HG02642 (cell line): Measurements from ENCODE around the gene MPDZ.

Source experiments
- ATAC-seq: cut with Tn5 transposase; IDR thresholded peaks from one replicate; pipeline ENCODE4 v1.9.1; 2021; ENCODE audit warnings: mild to moderate bottlenecking; ENCODE audit not compliant: unreplicated experiment, poor library complexity

The MPDZ gene

DNA sequence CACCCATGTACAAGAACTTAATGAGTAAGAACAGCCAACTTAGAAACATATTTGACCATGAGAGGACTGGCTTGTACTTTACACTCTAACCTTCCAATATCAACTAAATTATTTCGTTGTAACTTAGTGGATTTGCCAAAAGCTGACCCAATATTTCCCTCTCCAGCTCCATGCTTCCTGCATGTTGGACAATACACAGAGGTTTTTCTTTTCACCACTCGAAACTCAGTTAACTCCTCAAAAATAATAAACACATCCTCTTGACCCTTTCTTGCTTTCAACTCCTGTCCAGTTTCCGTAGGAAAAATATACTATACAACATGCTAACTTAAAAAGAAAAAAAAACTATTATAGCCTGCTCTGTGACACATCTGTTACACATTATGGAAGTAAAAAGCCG lies 188.9 kb downstream of the MPDZ start:
- ATAC-seq: no peak

DNA sequence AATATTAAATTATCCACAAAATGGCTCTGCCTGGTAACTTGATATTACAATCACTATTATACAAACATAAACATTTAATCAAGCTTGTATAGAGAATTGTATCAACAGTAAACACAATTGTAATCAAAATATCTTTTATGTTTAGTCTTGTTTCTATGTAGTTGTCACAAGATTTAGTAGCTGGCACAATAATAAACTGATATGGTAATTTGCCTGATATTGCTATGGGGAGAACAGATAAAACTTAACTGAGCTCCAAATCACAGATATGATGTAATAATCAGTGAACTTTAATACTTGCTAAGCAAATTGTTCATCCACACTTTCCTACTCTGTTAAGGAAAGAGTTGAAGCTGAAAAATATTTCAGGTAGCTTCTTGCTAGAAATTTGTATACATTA lies 189.8 kb downstream of the MPDZ start:
- ATAC-seq: no peak

DNA sequence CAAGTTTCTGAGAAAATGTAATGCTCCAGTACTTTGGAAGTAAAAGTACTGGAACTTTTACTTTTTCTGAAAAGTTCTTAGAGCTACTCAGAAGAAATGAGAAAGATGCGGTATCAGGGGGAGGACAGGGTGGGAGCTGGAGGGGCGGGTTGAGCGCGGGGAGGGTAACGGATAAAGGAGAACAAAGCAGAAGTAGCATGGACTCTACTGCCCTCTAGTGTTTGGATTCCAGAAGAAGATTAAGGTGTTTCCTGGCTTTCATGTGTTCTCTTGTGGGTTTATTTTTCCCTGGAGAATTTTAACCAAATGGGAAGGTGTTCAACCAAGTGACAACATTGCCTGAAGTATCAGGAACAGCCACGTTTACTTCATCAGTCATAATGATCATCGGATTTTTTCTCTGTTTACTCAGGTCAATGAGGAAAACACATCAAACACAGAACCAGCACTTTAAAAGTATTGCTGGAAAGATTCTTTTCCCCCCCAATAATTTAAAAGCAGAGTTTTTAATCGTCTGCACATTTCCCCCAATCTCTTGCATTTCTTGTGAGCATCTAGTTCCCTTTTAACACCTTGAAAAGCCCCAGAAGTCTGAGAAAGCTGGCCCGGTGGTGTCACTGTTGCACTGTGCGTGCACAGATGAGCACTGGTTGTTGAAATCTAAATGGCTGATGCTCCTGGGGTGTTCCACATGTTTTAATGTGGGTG lies 190.6 kb downstream of the MPDZ start:
- ATAC-seq: peak; percentile 77

DNA sequence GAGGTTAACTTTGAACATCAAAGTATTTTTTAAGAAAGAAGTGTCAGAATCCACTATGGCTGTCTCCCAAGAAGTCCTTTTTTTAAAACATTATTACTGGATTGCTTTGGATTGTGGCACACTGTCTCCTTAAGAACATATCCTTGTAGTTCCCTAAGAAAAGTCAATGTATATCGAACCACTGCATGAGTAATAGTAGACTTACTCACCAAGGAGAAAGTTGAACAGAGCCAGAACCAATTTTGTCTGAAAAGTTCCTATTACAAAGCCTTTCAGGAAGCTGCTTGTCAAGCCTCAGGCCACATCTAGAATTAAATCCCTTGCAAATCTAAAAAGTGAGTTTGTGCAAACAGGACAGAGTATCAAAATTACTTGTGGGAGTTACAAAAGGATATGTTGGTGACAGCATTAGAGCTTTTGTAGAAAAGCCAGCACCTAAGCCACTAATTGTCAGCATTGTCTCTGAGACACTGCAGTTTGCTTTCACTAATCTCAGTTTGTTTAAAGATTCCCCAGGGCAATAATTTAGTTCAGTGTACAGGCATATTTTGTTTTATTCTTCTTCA lies 195.4 kb downstream of the MPDZ start:
- ATAC-seq: no peak

DNA sequence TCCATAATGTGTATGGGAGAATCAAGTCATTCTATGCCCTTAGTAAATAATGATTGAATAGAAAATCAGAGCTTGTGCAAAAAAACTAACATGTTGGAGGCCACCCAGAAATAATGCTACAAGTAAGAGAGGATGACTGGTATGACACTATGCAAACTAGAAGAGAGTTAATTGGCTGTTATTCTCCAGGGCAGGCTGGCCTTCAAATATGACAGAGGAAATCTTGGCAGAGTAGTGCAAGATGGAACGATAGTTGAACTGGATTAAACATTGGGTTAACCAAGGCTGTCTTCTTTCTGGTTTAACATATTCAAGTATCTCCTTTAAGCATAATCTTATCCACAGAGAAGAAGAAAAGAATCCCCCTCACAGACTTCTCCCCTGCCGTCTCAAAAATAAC lies 196.1 kb downstream of the MPDZ start:
- no peak for ATAC-seq

DNA sequence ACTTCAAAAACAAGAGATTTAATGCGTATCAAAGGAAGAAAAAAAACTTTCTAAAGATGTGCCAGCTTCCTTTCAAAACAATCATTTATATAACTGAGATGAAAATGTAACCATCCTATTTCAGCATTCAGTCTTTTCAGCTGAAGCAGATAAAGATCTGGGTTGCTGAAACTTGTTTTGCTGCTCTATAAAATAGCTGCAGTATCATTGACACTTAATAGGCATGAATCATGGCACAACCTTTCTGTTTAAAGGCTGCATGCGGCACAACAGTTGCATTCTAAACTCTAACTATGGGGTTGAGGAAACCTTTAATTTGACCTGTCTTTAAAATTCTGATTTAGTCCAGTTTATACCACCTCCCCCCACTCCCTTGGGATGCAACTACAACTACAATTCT lies 196.7 kb downstream of the MPDZ start:
- no peak for ATAC-seq

DNA sequence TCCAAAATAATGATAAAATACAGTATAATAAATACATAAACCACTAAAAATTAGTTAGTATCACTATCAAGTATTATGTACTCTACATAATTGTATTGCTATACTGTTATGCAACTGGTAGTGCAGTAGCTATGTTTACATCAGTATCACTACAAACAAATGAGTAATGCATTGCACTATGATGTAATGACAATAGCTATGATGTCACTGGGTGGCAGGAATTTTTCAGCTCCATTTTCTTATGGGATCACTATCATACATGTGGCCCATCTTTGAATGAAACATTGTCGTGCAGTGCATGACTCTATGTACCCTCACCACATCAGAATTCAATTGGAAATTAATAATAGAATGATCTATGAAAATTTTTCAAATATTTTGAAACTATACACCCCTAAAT lies 201.3 kb downstream of the MPDZ start:
- no peak for ATAC-seq

DNA sequence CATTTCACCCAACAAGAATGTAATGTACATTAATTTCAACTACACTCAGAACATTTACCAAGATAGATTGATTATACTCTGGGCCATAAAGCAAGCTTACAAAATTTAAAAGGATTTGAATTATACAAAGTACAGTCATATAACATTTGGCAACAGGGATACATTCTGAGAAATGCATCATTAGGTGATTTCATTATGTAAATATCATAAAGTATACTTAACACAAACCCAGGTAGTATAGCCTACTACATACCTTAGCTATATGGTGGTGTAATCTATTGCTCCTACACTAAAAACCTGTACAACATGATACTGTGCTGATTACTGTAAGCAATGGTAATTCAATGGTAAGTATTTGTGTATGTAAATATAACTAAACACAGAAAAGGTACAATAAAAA lies 202.9 kb downstream of the MPDZ start:
- no peak for ATAC-seq

DNA sequence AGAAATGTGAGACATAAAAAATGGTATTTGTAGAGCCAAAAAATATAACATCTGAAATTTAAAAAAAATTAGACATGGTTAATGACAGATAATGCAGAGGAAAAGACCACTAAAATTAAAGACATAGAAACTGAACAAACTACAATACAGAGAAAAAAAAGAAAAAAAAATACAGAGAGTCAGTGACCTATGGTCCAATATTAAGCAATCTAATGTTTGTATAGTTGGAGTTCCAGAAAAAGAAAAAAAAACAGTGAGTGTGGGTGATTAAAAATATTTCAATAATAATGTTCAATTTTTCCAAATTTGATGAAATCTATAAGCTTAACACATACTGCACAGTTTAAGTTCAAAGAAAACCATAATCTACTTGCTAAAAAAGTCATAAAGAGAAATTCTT lies 207.6 kb downstream of the MPDZ start:
- no peak for ATAC-seq

DNA sequence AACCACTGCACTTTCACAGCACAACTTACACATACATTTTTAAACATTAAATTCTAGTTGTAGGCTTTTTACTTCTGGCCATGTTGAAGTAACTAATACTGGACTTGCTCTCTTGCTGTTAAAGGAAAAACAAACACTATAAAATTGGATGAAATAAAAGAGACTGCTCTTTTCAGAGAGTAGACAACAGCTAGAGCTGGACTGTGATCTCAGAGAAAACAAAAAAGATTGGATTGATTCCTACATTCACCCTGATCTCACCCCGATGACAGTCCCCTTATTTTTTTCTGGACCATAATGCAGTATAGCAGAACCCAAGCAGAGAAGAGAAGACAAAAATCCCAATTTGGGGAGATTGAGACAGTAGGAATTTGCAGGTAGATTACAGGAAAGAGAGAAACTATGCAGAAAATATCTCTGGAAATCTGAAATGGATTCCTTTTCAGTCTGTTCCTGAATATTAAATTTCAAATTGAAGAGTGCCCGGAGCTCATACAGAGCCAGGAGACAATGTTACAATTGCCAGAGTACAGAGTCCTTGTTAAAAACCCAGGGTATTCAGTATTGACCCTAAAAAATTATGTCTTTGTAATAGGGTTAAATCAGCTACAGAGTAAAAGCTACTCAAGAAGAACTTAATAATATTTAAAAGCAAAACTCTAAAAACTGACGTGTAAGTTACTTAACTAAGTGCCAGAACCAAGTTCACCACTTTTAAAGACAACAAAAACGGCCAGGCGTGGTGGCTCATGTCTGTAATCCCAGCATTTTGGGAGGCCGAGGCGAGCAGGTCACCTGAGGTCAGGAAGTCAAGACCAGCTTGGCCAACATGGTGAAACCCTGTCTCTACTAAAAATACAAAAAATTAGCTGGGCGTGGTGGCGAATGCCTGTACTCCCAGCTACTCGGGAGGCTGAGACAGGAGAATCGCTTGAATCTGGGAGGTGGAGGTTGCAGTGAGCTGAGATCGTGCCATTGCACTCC lies 208.6 kb downstream of the MPDZ start:
- ATAC-seq: no peak

DNA sequence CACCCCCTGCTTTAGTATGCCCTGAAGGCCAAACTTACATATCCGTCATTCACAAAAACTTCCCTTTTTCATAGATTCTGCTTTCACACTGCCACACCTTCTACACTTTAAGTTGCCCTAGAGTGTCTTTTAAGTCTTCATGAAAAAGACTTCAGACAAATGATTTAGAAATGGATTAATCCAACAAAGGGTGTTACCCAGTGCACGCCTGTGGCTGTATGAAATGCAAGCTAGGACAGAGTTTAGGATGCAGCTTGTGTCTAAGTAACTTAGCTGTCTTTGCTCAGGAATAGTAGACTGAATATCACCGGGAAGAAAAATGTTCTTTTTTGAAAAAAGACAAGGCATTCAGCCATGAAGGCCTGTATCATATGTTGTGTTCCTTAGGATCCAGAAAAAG lies 210.0 kb downstream of the MPDZ start:
- no peak for ATAC-seq

DNA sequence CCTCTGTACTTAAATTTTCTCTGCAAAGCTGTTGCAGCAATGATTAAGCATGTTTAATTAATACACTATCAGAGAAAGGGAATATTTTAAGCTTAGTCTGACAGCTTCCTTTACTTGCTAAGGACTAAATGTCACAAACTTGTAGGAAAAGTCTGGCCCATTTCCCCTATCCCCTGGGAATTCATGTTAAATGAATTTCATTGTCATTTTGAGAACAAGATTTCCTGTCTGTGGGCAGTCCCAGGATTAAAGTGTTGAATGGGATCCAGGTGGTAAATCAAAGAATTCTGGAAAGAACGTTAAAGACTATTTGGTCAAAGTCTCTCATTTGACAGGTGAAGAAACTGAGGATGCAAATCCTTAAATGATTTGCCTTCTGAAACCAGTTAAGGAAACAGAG lies 214.8 kb downstream of the MPDZ start:
- no peak for ATAC-seq

DNA sequence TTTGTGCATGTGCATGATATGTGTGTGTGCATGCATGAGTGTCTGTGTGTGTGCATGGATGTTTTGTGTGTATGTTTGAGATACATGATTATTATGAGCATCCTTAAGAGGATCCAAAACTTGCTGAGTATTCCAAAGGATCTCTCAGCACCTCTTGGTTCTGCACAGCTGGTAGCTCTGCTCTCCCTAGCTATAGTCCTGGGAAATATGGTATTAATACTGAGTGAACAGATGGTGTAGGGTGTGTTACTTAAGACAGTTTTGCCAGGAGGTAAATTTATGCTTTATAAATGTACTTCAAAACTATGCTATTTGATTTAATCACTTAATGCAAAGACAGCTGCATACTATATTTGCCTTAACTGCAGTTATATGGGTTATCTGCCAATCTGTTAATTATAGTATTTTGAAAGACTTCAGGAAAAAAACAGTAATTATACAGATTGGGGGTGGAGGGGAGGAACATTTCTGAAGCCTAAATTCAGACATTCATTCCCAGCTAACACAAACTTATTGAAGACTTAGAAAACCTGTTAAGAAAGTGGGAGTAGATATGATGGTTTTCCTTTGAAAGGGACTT lies 215.5 kb downstream of the MPDZ start:
- no peak for ATAC-seq

DNA sequence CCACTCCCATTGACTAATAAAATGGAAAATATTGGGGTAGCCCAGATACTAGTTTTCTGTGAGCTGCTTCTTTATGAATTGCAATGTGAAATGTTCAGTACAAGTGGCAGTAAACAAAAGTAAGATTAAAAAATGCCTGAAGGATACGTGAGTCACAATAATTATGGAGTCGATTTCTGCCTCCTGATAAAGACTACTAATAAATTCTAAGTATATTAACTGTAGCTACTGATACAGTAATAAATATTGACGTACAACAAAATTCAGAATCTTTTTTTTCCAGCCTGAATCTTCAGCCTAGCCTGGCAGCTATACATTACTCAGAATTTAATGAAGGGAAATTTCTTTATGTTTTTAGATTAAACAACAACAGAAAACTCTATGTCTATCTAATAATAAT lies 218.1 kb downstream of the MPDZ start:
- no peak for ATAC-seq
